WI38 (cell line): ENCODE data around the gene RAD51AP1.

Experiments
- H3K4me3 ChIP-seq: 2 replicates; pipeline ENCODE4 v1.5.1; 2011; ENCODE audit warnings: low read depth, mild to moderate bottlenecking, control low read depth, low read length
- CTCF ChIP-seq: IDR thresholded peaks from 2 replicates; pipeline ENCODE4 v1.5.1; 2012; ENCODE audit warnings: low read depth, mild to moderate bottlenecking, control low read depth, low read length

RAD51AP1 gene

GRCh38 chr12:4564818-4565217 is 26.1 kb downstream of the RAD51AP1 start:
- no peak for TF ChIP-seq CTCF
- no peak overlapping the region for H3K4me3 ChIP-seq

DNA sequence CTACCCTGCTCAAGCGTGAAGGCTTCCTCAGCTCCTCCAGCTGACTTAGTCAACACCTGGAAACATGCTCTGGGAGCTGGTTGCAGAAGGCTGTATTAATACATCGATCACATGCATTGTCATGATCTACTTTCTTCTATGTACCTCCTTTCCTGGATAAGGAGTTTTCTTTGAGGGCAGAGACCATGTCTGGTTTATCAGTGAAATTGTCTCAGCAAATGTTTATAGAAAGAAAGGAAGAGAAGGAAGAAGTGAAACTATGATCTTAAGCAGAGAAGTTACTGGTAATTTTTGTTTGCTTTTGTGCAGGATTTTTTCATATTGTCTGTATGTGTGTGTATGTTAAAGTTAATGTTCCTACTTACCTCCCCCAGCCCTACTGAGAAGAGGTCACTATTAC is 27.8 kb downstream of the RAD51AP1 start:
- H3K4me3 ChIP-seq = no peak overlapping the region
- no peak for TF ChIP-seq CTCF

GRCh38 chr12:4567073-4567881 is 28.6 kb downstream of the RAD51AP1 start:
- TF ChIP-seq CTCF = no peak
- H3K4me3 ChIP-seq = no peak overlapping the region

GRCh38 chr12:4569261-4569660 is 30.6 kb downstream of the RAD51AP1 start:
- no peak overlapping the region for H3K4me3 ChIP-seq
- no peak for TF ChIP-seq CTCF

DNA sequence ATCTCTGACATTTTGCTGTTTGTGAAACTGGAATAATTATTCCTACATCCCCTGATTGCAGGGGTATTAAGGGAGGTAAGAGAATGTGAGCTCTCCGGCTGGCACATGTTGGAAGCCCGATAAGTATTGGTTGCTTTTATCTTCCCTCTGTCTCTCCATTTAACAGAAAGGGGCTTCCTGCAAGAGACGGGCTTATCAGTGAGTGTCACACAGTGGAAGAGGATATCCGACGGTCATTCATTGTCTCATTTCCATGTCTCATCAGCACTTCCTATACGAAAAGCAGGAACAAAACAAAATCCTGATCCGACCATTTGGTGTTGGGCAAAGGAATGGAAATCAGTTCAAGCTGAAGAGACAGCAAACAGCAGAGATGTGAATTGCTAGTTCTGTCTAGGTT is 34.0 kb downstream of the RAD51AP1 start:
- no peak for TF ChIP-seq CTCF
- H3K4me3 ChIP-seq = no peak overlapping the region

- TF ChIP-seq CTCF = no peak
Measured at GRCh38 chr12:4579305-4580102, 40.8 kb downstream of the RAD51AP1 start.

GRCh38 chr12:4580281-4580688 is 41.6 kb downstream of the RAD51AP1 start:
- no peak overlapping the region for H3K4me3 ChIP-seq
- TF ChIP-seq CTCF = no peak

More at GRCh38 chr12:4579305-4580102, 40.8 kb downstream of the RAD51AP1 start:
- H3K4me3 ChIP-seq = no peak overlapping the region
